Gastroesophageal sphincter (tissue), 4 donors: ENCODE measurements around the gene TSPAN14. TPM values are rescaled to one million over a fixed set of nuclear protein-coding genes. Genes with fewer than 3 reads are reported as not detected.

Experiments used
- ATAC-seq: fragments of 150-250 bp; one replicate; pipeline ENCODE4 v1.9.1; 2016; ENCODE audit warnings: mild to moderate bottlenecking, moderate library complexity
- H3K27ac ChIP-seq, 4 donors: fragments of 200-600 bp; sonication (generic) in 3 of 4; 1 replicate in 3 of 4; 2 replicates in 1 of 4; pipeline ENCODE4 v1.5.1; 2016 to 2019
- H3K27me3 ChIP-seq: fragments of 200-600 bp; sonication (generic); one replicate; pipeline ENCODE4 v1.5.1; 2019
- H3K36me3 ChIP-seq, 2 donors: fragments of 200-600 bp; sonication (generic); one replicate each; pipeline ENCODE4 v1.5.1; 2019; ENCODE audit warnings: control low read depth in 1 of 2
- H3K4me1 ChIP-seq, 3 donors: fragments of 200-600 bp; sonication (generic); 1 replicate in 2 of 3; 2 replicates in 1 of 3; pipeline ENCODE4 v1.5.1; 2016 to 2019; ENCODE audit warnings: control low read depth in 2 of 3
- H3K4me3 ChIP-seq, 2 donors: fragments of 200-600 bp; sonication (generic); one replicate each; pipeline ENCODE4 v1.5.1; 2019; ENCODE audit warnings: mild to moderate bottlenecking in 1 of 2, moderate library complexity in 1 of 2
- H3K9me3 ChIP-seq, 3 donors: fragments of 200-600 bp; sonication (generic); one replicate each; pipeline ENCODE4 v1.5.1; 2017 to 2019; ENCODE audit warnings: control low read depth in 2 of 3
- EP300 ChIP-seq: sonication (generic); formaldehyde crosslinking; IDR thresholded peaks from one replicate; pipeline ENCODE4 v1.6.1; 2017; ENCODE audit warnings: antibody characterized with exemption, mild to moderate bottlenecking
- POLR2A ChIP-seq, 2 donors: fragments of 450-650 bp; IDR thresholded peaks; one replicate each; pipeline ENCODE4 v1.6.1; 2017; ENCODE audit warnings: antibody characterized with exemption in 2 of 2, mild to moderate bottlenecking in 2 of 2, moderate library complexity in 1 of 2
- POLR2AphosphoS5 ChIP-seq: sonication (generic); formaldehyde crosslinking; IDR thresholded peaks from one replicate; pipeline ENCODE4 v1.6.1; 2017; ENCODE audit warnings: antibody characterized with exemption
- WGBS, 2 donors: methylation state at CpG; one replicate each; pipeline ENCODE4 v1.1.5; 2018; ENCODE audit warnings: low coverage in 1 of 2; 5-methylcytosine and 5-hydroxymethylcytosine counted together
- total RNA-seq, 4 donors: library from RNA; depleted of rRNA; stranded (reverse); fragments of >200 nt; gene quantifications; one replicate each; pipeline ENCODE4 v1.1.0, GENCODE V29; 2016
- TF ChIP-seq, protein P1 (sequence below), 4 experiments: fragments of 200-600 bp in 2 of 4; fragments of 450-650 bp in 2 of 4; sonication (generic) in 1 of 4; IDR thresholded peaks; one replicate each; pipeline ENCODE4 v1.5.1; 2017 to 2019; ENCODE audit warnings: antibody characterized with exemption in 4 of 4, mild to moderate bottlenecking in 2 of 4, moderate library complexity in 2 of 4

Gene TSPAN14
- total RNA-seq, 4 donors from 2014 or later: 23.3 to 52.4 (median 37.1) TPM

DNA sequence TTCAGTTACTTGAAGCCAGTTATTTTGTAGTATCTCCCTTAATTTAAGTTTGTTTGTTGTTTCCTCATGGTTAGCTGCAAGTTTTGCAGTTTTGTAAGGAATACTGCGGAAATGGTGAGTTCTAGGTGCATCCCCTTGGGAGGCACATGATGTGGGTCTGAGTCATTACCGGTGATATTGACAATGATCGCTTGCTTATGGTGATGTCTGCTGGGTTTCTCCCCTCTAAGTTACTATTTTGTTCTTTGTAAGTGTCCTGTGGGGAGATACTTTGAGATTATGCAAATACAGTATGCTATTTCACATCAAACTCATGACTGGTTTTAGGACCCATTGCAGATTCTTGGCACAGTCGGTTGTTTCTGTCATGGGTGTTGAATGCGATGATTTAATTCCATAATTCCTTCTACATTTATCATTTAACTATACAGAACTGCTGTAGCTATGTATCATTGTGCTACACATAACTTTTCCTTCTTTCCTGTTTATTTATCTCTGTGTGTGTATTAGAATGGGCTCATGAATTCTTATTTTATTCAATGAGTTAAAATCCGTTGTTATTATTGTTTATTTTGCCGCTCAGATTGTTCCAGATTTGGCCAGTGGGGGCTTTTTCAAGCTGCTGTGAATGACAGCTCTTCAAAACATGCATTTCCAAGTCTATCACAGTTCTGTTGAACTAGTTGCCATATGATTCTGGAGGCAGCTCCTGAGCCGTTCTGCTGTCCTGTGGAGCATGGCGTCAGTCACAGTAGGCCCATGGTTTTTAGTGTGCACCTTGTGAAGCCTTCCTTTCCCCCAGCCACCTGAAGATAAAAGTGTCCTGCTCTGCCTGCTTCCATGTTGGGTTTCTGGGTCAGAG, 18.4 kb downstream of the TSPAN14 start:
- Histone ChIP-seq H3K4me3 (no peak overlapping the region), H3K9me3 (no peaks in the 10 kb centered on the region), H3K27ac (peak overlapping the region in 2 of 4 donors; percentile 19 to 38), H3K4me1 (peaks cover 0 to 85% (median 30%) of the 10 kb centered on the region in 3 donors), H3K36me3 (peaks cover 0 to 42% of the 10 kb centered on the region in 2 donors), H3K27me3 (no peaks in the 10 kb centered on the region)
- WGBS, 2 donors: 32 to 49% methylated on average over 6 to 9 of the region's 9 CpGs
- peak; percentile 23 for ATAC-seq
- TF ChIP-seq, protein P1, sequence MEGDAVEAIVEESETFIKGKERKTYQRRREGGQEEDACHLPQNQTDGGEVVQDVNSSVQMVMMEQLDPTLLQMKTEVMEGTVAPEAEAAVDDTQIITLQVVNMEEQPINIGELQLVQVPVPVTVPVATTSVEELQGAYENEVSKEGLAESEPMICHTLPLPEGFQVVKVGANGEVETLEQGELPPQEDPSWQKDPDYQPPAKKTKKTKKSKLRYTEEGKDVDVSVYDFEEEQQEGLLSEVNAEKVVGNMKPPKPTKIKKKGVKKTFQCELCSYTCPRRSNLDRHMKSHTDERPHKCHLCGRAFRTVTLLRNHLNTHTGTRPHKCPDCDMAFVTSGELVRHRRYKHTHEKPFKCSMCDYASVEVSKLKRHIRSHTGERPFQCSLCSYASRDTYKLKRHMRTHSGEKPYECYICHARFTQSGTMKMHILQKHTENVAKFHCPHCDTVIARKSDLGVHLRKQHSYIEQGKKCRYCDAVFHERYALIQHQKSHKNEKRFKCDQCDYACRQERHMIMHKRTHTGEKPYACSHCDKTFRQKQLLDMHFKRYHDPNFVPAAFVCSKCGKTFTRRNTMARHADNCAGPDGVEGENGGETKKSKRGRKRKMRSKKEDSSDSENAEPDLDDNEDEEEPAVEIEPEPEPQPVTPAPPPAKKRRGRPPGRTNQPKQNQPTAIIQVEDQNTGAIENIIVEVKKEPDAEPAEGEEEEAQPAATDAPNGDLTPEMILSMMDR (IDR thresholded peaks at IDR 0.05): no peak
- TF ChIP-seq POLR2AphosphoS5: no peak
- TF ChIP-seq EP300: no peak
- no peak for TF ChIP-seq POLR2A (IDR thresholded peaks at IDR 0.05)

- WGBS, 2 donors: 17% methylated on average over 1 of the region's 3 CpGs; no CpG with 5 or more reads in 1 of the 2 donors
- Histone ChIP-seq H3K27me3 (no peaks in the 10 kb centered on the region), H3K27ac (peak overlapping the region in 2 of 4 donors; percentile 19 to 38), H3K9me3 (peaks cover 0 to 7% (median 0%) of the 10 kb centered on the region in 3 donors), H3K4me3 (no peak overlapping the region), H3K36me3 (peaks cover 0 to 48% of the 10 kb centered on the region in 2 donors), H3K4me1 (peaks cover 0 to 78% (median 30%) of the 10 kb centered on the region in 3 donors)
- ATAC-seq: no peak
- no peak for TF ChIP-seq EP300
- no peak for TF ChIP-seq POLR2AphosphoS5
- TF ChIP-seq, protein P1 (IDR thresholded peaks at IDR 0.05): no peak
- TF ChIP-seq POLR2A (IDR thresholded peaks at IDR 0.05): no peak
These were observed 19.1 kb downstream of the TSPAN14 start for GRCh38 chr10:80473096-80473657.

GRCh38 chr10:80473692-80474596, 19.8 kb downstream of the TSPAN14 start:
- Histone ChIP-seq H3K4me3 (no peak overlapping the region), H3K27ac (peak overlapping the region in 2 of 4 donors; percentile 20 to 46), H3K4me1 (peaks cover 0 to 70% (median 30%) of the 10 kb centered on the region in 3 donors), H3K9me3 (peaks cover 0 to 10% (median 0%) of the 10 kb centered on the region in 3 donors), H3K36me3 (peaks cover 0 to 44% of the 10 kb centered on the region in 2 donors), H3K27me3 (no peaks in the 10 kb centered on the region)
- TF ChIP-seq POLR2AphosphoS5 (no peak), EP300 (no peak), POLR2A (IDR thresholded peaks at IDR 0.05) (no peak)
- TF ChIP-seq, protein P1 (IDR thresholded peaks at IDR 0.05): no peak
- no peak for ATAC-seq
- WGBS, 2 donors: 80 to 91% methylated on average over 1 to 5 of the region's 8 CpGs

DNA sequence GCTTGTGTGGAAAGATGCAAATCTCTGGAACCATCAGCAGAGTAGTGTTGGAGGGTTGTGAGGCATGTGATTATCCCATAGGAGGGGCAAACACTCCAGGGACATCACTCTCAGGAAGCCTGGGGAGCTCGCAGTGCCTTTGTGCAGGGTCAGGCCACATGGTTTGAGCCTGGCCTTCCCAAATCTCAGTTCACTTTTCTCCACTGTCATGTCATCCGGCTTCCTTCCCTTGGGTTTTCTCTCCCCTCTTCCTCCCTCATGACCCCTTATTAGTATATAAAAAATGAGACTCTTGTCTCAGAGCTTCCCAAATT, 20.4 kb downstream of the TSPAN14 start:
- Histone ChIP-seq H3K4me3 (no peak overlapping the region), H3K4me1 (peaks cover 0 to 65% (median 30%) of the 10 kb centered on the region in 3 donors), H3K9me3 (peaks cover 0 to 10% (median 0%) of the 10 kb centered on the region in 3 donors), H3K27ac (peak overlapping the region in 2 of 4 donors; percentile 20 to 46), H3K36me3 (peaks cover 0 to 38% of the 10 kb centered on the region in 2 donors), H3K27me3 (no peaks in the 10 kb centered on the region)
- ATAC-seq: no peak
- WGBS, 2 donors: 40 to 68% methylated on average over 1 to 2 of the region's 2 CpGs
- TF ChIP-seq, protein P1 (IDR thresholded peaks at IDR 0.05): no peak
- TF ChIP-seq EP300 (no peak), POLR2A (IDR thresholded peaks at IDR 0.05) (no peak), POLR2AphosphoS5 (no peak)
